CD14-positive monocyte (primary cell): ENCODE results near the gene IFNL2. TPM values are rescaled to one million over a fixed set of nuclear protein-coding genes. Genes with fewer than 3 reads are reported as not detected.

Source experiments
- DNase-seq, 3 donors: peaks; one replicate each; pipeline ENCODE4 v3.0.0-alpha.2; 2011 to 2022
- H2AFZ ChIP-seq: 2 replicates; pipeline ENCODE4 v1.6.0; 2012; ENCODE audit warnings: mild to moderate bottlenecking, low read depth, low read length, inconsistent platforms; ENCODE audit not compliant: insufficient read depth, poor library complexity, severe bottlenecking
- H3K27ac ChIP-seq, 2 donors: 1 replicate in 1 of 2; 2 replicates in 1 of 2; pipeline ENCODE4 v1.5.1; 2012 to 2013; ENCODE audit warnings: low read length in 2 of 2, control low read depth in 1 of 2, inconsistent platforms in 1 of 2, low read depth in 1 of 2, mild to moderate bottlenecking in 1 of 2
- H3K27me3 ChIP-seq, 2 donors: one replicate each; pipeline versions ENCODE4 v1.6.0 to v1.6.1; 2011 to 2013; ENCODE audit warnings: low read length in 2 of 2; ENCODE audit not compliant: control insufficient read depth in 2 of 2, insufficient read depth in 2 of 2
- H3K36me3 ChIP-seq, 2 donors: replicated peaks in 1 of 2; 1 replicate in 1 of 2; 2 replicates in 1 of 2; pipeline versions ENCODE4 v1.5.1 to v1.6.1; 2012 to 2013; ENCODE audit warnings: low read length in 2 of 2, control low read depth in 1 of 2, inconsistent platforms in 1 of 2, mild to moderate bottlenecking in 1 of 2; ENCODE audit not compliant: insufficient read depth in 2 of 2, control insufficient read depth in 1 of 2
- H3K4me1 ChIP-seq, 2 donors: 1 replicate in 1 of 2; 2 replicates in 1 of 2; pipeline versions ENCODE4 v1.5.1 to v1.6.1; 2012 to 2013; ENCODE audit warnings: low read length in 2 of 2, control low read depth in 1 of 2, inconsistent platforms in 1 of 2, mild to moderate bottlenecking in 1 of 2, moderate library complexity in 1 of 2; ENCODE audit not compliant: insufficient read depth in 2 of 2, control insufficient read depth in 1 of 2
- H3K4me2 ChIP-seq: replicated peaks from 2 replicates; pipeline ENCODE3; 2012; ENCODE audit warnings: low read length, moderate library complexity, mild to moderate bottlenecking; ENCODE audit not compliant: poor library complexity, severe bottlenecking; ENCODE audit errors: extremely low read depth
- H3K4me3 ChIP-seq, 3 experiments: fragments of 200-600 bp in 1 of 3; sonication (generic) in 1 of 3; replicated peaks in 1 of 3; 1 replicate in 2 of 3; 2 replicates in 1 of 3; pipeline ENCODE4 v1.5.1; 2011 to 2013; ENCODE audit warnings: low read length in 3 of 3, mild to moderate bottlenecking in 3 of 3, control low read depth in 2 of 3, low read depth in 2 of 3, inconsistent platforms in 1 of 3, moderate library complexity in 1 of 3
- H3K79me2 ChIP-seq: 2 replicates; pipeline ENCODE4 v1.6.0; 2012; ENCODE audit warnings: mild to moderate bottlenecking, control low read depth, inconsistent platforms, low read length, moderate library complexity; ENCODE audit not compliant: insufficient read depth
- H3K9ac ChIP-seq: 2 replicates; pipeline ENCODE4 v1.6.0; 2017; ENCODE audit warnings: low read length, mild to moderate bottlenecking; ENCODE audit not compliant: insufficient read depth, poor library complexity, severe bottlenecking
- H3K9me3 ChIP-seq, 2 donors: replicated peaks in 1 of 2; 1 replicate in 1 of 2; 2 replicates in 1 of 2; pipeline versions ENCODE4 v1.5.1 to v1.6.1; 2012 to 2013; ENCODE audit warnings: low read length in 2 of 2, control low read depth in 1 of 2; ENCODE audit not compliant: control insufficient read depth in 1 of 2, insufficient read depth in 1 of 2
- H4K20me1 ChIP-seq: 2 replicates; pipeline ENCODE4 v1.6.0; 2012; ENCODE audit warnings: mild to moderate bottlenecking, low read length, control low read depth, moderate library complexity; ENCODE audit not compliant: insufficient read depth
- H3K27ac Mint-ChIP-seq, 7 donors: one replicate each; pipeline ENCODE4 v1.8.0; 2020; ENCODE audit warnings: mild to moderate bottlenecking in 7 of 7, mixed read lengths in 7 of 7, moderate library complexity in 6 of 7, inconsistent platforms in 2 of 7
- H3K27me3 Mint-ChIP-seq, 3 donors: one replicate each; pipeline ENCODE4 v1.8.0; 2021 to 2022; ENCODE audit warnings: low read depth in 3 of 3, mild to moderate bottlenecking in 3 of 3, mixed read lengths in 3 of 3, moderate library complexity in 3 of 3, inconsistent platforms in 1 of 3
- H3K36me3 Mint-ChIP-seq, 2 donors: one replicate each; pipeline ENCODE4 v1.8.0; 2020; ENCODE audit warnings: mixed read lengths in 2 of 2, inconsistent platforms in 1 of 2, mild to moderate bottlenecking in 1 of 2
- H3K4me1 Mint-ChIP-seq: one replicate; pipeline ENCODE4 v1.8.0; 2020; ENCODE audit warnings: mild to moderate bottlenecking, mixed read lengths
- H3K4me3 Mint-ChIP-seq, 2 donors: one replicate each; pipeline ENCODE4 v1.8.0; 2020; ENCODE audit warnings: mild to moderate bottlenecking in 2 of 2, mixed read lengths in 2 of 2, moderate library complexity in 1 of 2
- H3K9me3 Mint-ChIP-seq, 7 donors: one replicate each; pipeline ENCODE4 v1.8.0; 2020 to 2022; ENCODE audit warnings: mixed read lengths in 7 of 7, mild to moderate bottlenecking in 6 of 7, moderate library complexity in 6 of 7, inconsistent platforms in 2 of 7
- WGBS: methylation state at CpG from one replicate; pipeline ENCODE4 v1.1.5; 2013; ENCODE audit warnings: missing lambda C conversion rate; ENCODE audit not compliant: insufficient coverage; 5-methylcytosine and 5-hydroxymethylcytosine counted together
- intact Hi-C, 2 donors: fragments of 100-400 bp; cut with micrococcal nuclease; formaldehyde crosslinking; loops; one replicate each; pipeline versions ENCODE4 v1.15.0 to v1.15.1; 2023
- polyA plus RNA-seq, 3 donors: library from polyadenylated mRNA; depleted of rRNA in 1 of 3; unstranded in 2 of 3; stranded (reverse) in 1 of 3; fragments of 300-500 nt in 2 of 3; fragments of >200 nt in 1 of 3; fragmentation: Illumina TruSeq in 2 of 3; gene quantifications; 1 replicate in 2 of 3; 2 replicates in 1 of 3; pipeline ENCODE4 v1.2.3, GENCODE V29; 2012 to 2021
- TF ChIP-seq, protein P1 (sequence below): fragments of 200-600 bp; IDR thresholded peaks from one replicate; pipeline ENCODE4 v1.8.0; 2022; ENCODE audit warnings: antibody characterized with exemption, mild to moderate bottlenecking

Gene IFNL2
- polyA plus RNA-seq, 3 donors = not detected

DNA sequence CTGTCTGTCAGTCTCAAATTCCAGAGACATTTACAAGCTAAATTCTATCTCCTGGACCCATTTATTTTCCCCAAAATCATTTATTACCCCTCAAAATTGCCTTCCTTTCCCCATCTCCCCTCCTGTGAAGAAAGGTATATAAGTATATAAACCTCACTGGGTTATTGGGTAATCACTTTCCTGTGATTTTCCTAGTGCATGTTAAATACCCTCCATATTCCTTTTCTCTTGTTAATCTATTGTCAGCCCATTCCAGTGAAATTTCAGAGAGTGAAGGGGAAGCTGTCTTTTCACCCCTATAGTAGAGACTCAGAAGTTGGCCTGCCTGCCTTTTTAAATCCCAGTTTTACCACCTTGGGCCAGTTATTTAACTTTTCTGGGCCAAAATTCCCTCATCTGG, 37.9 kb downstream of the IFNL2 start:
- no peak overlapping the region for H3K27ac Mint-ChIP-seq
- no peak for DNase-seq
- Histone ChIP-seq H3K79me2 (no peaks in the 10 kb centered on the region), H4K20me1 (no peaks in the 10 kb centered on the region), H3K36me3 (no peaks in the 10 kb centered on the region), H2AFZ (no peak overlapping the region), H3K4me3 (no peak overlapping the region), H3K9me3 (peaks cover 0 to 5% of the 10 kb centered on the region in 2 donors), H3K9ac (no peak overlapping the region), H3K4me1 (no peaks in the 10 kb centered on the region), H3K27ac (no peak overlapping the region), H3K27me3 (no peaks in the 10 kb centered on the region), H3K4me2 (no peak overlapping the region)
- H3K4me1 Mint-ChIP-seq = peaks cover 13% of the 10 kb centered on the region
- peaks cover 0 to 4% (median 0%) of the 10 kb centered on the region in 7 donors for H3K9me3 Mint-ChIP-seq
- TF ChIP-seq, protein P1, sequence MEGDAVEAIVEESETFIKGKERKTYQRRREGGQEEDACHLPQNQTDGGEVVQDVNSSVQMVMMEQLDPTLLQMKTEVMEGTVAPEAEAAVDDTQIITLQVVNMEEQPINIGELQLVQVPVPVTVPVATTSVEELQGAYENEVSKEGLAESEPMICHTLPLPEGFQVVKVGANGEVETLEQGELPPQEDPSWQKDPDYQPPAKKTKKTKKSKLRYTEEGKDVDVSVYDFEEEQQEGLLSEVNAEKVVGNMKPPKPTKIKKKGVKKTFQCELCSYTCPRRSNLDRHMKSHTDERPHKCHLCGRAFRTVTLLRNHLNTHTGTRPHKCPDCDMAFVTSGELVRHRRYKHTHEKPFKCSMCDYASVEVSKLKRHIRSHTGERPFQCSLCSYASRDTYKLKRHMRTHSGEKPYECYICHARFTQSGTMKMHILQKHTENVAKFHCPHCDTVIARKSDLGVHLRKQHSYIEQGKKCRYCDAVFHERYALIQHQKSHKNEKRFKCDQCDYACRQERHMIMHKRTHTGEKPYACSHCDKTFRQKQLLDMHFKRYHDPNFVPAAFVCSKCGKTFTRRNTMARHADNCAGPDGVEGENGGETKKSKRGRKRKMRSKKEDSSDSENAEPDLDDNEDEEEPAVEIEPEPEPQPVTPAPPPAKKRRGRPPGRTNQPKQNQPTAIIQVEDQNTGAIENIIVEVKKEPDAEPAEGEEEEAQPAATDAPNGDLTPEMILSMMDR = no peak
- H3K36me3 Mint-ChIP-seq = peaks cover 4 to 25% of the 10 kb centered on the region in 2 donors
- H3K27me3 Mint-ChIP-seq = peaks cover 0 to 4% (median 4%) of the 10 kb centered on the region in 3 donors
- no peak overlapping the region for H3K4me3 Mint-ChIP-seq
- intact Hi-C loops = no loop called here

DNA sequence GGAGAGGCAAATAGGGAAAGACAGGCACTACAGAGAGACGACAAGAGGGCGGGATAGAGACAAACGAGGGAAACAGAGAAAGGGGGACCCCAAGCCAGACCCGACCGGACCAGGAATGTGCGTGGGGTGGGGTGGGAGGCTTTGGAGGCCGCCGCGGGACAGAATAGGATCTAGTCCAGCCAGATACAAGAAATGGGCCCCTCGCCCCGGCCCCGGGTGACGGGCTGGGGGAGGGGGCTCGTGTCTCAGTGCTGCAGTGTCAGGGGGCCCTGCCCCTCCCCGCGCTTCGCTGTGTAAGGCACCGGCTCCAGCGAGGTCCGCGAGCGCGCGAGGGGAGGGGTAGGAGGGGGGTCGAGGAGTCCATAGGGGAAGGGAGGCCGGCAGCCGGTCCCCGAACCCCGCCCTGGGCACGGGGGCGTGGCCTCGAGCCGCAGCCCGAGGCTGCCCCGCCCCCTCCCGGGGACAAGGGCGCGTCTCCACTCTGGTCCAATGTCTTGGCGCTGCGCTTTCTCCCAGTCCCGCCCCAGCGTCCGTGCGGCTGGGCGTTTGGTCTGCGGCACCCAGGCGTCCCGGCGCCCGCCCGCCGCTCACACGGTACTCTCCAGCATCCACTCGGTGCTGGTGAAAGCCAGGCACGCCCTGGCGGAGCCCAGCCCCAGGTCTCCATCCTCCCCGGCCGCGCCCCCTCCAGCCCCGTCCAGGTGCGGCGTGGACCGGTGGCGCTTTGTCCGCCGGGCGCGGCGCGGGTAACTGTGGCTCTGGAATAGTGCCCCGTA, 39.0 kb downstream of the IFNL2 start:
- H3K36me3 Mint-ChIP-seq = peaks cover 12 to 31% of the 10 kb centered on the region in 2 donors
- intact Hi-C loops = no loop called here
- H3K27ac ChIP-seq = no peak overlapping the region
- no peak overlapping the region for H3K9ac ChIP-seq
- H3K4me3 Mint-ChIP-seq = no peak overlapping the region
- H3K4me3 ChIP-seq = no peak overlapping the region
- H4K20me1 ChIP-seq = no peaks in the 10 kb centered on the region
- H3K4me1 ChIP-seq = no peaks in the 10 kb centered on the region
- H3K36me3 ChIP-seq = peaks cover 0 to 5% of the 10 kb centered on the region in 2 donors
- H3K4me1 Mint-ChIP-seq = peaks cover 18% of the 10 kb centered on the region
- H3K79me2 ChIP-seq = no peaks in the 10 kb centered on the region
- WGBS = 88% methylated on average over 64 of the region's 71 CpGs
- peaks cover 0 to 4% (median 0%) of the 10 kb centered on the region in 7 donors for H3K9me3 Mint-ChIP-seq
- TF ChIP-seq, protein P1 = no peak
- H3K27me3 ChIP-seq = no peaks in the 10 kb centered on the region
- H3K27ac Mint-ChIP-seq = peak overlapping the region in 1 of 7 donors; percentile 4
- no peak overlapping the region for H2AFZ ChIP-seq
- H3K27me3 Mint-ChIP-seq = peaks cover 0 to 4% (median 4%) of the 10 kb centered on the region in 3 donors
- H3K4me2 ChIP-seq = no peak overlapping the region
- peaks cover 0 to 5% of the 10 kb centered on the region in 2 donors for H3K9me3 ChIP-seq
- no peak for DNase-seq
